Choroid plexus epithelial cell (primary cell): Measurements from ENCODE around the gene TRDMT1.

Source experiments
- DNase-seq: peaks from one replicate; pipeline ENCODE4 v3.0.0-alpha.2; 2010; ENCODE audit warnings: low read depth
- H3K4me3 ChIP-seq: 2 replicates; pipeline ENCODE4 v1.5.1; 2011; ENCODE audit warnings: low read depth, mild to moderate bottlenecking, control low read depth, low read length, moderate library complexity
- CTCF ChIP-seq: conservative IDR thresholded peaks from 2 replicates; pipeline ENCODE4 v1.5.1; 2011; ENCODE audit warnings: low read depth, mild to moderate bottlenecking, control low read depth, inconsistent platforms, low read length, moderate library complexity

The TRDMT1 gene

GRCh38 chr10:17112566-17112965 is 88.9 kb downstream of the TRDMT1 start:
- H3K4me3 ChIP-seq, result no peak overlapping the region
- TF ChIP-seq CTCF, result no peak
- no peak for DNase-seq

- H3K4me3 ChIP-seq, result no peak overlapping the region
- peak; percentile 71 for DNase-seq
- no peak for TF ChIP-seq CTCF
These were observed 91.8 kb downstream of the TRDMT1 start for GRCh38 chr10:17109475-17110207.

- no peak for TF ChIP-seq CTCF
- no peak for DNase-seq
These were observed 92.4 kb downstream of the TRDMT1 start for GRCh38 chr10:17109046-17109445.

GRCh38 chr10:17106991-17107390 is 94.5 kb downstream of the TRDMT1 start:
- TF ChIP-seq CTCF, result no peak
- H3K4me3 ChIP-seq, result no peak overlapping the region
- no peak for DNase-seq

More at GRCh38 chr10:17109046-17109445, 92.4 kb downstream of the TRDMT1 start:
- H3K4me3 ChIP-seq, result no peak overlapping the region

- no peak overlapping the region for H3K4me3 ChIP-seq
- no peak for TF ChIP-seq CTCF
- DNase-seq, result no peak
These were observed 99.6 kb downstream of the TRDMT1 start for GRCh38 chr10:17101910-17102266.

- no peak for DNase-seq
- no peak for TF ChIP-seq CTCF
- no peak overlapping the region for H3K4me3 ChIP-seq
These were observed 100.1 kb downstream of the TRDMT1 start for GRCh38 chr10:17101257-17101909.

GRCh38 chr10:17100586-17100985 is 100.9 kb downstream of the TRDMT1 start:
- H3K4me3 ChIP-seq, result no peak overlapping the region
- TF ChIP-seq CTCF, result no peak
- no peak for DNase-seq
